Activated effector memory CD4-positive, alpha-beta T cell treated with Interleukin-2 at 50 U/mL for 16 hours (primary cell): ENCODE measurements around the gene CCNF.
"Not testable (repeated sequence)": the region's sequence is repeated elsewhere in the genome, so short reads cannot be mapped to it uniquely, and the experiment has no call there.

ENCODE experiments used
- DNase-seq: peaks from one replicate; pipeline ENCODE4 v3.0.0-alpha.2; 2020

CCNF gene

DNA sequence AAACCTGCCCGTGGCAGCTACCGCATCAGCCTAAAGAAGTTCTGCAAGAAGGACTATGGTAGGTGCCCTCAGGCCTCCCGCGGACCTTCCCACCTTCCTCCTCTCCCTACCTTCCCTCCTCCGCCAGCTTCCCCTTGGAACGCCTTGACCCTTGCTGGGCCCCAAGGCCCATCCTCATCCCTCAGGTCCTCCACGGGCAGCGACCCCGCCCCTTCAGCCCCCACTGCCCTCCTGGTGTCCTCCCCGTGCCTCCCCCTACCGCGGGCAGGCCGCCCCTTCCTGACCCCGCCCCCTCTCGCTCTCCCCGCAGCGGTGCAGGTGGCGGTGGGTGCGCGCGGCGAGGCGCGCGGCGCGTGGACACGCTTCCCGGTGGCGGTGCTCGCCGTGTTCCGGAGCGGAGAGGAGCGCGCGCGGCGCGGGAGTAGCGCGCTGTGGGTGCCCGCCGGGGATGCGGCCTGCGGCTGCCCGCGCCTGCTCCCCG, 44.2 kb downstream of the CCNF start:
- no peak for DNase-seq

GRCh38 chr16:2473999-2474876, 45.0 kb downstream of the CCNF start:
- DNase-seq = peak; percentile 54

DNA sequence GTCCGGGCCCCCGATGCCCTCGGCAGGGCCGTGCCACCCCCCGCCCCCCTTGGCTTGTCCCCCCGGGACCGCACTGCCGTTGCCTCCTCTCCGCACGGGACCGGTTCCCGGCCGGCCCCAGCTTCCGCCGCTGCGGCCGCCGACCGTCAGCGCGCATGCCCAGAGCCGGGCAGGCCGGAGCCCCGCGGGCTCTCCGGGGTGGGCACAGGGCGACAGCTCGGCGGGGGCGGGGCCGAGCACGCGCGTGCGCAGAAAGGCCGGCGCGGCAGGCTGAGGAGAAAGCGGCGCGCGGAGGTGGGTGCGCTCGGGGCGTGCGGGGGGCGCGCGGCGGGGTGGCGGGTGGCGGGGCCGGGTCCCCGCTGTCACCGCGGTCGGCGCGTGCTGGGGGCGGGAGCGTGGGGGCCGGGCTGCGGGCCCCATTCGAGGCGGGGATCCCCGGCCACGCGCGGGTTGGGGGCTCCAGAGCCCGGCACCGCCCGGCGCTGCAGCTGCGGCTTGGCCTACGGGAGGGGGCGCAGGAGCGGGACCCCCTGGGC, 45.7 kb downstream of the CCNF start, which contains the start of gene TBC1D24:
Gene TBC1D24 (plus strand): TSS at position 251 of the 536 bp plus-strand sequence. CDS start 21,022 bp downstream, outside the sequence.
- DNase-seq = peak; percentile 70

GRCh38 chr16:2475413-2476344, 46.4 kb downstream of the CCNF start:
- DNase-seq = peak; percentile 22

DNA sequence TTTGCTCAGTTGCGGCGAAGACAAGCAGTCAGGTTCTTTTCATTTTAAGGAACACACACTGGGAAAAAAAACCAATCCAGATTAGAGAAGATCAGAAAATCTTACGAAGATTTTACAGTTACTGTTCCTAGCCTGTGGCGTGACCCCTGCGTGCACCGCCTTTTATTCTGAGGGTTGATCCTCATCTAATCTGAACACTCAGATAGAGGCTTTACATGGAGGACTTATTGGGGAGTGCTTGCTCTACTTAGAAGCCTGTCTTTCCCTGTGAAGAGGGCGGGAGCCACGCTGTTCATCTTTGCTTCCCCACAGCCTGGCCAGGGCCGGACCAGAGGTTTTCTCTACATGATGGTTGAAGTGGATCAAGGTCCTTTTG, 47.1 kb downstream of the CCNF start:
- DNase-seq = no peak

DNA sequence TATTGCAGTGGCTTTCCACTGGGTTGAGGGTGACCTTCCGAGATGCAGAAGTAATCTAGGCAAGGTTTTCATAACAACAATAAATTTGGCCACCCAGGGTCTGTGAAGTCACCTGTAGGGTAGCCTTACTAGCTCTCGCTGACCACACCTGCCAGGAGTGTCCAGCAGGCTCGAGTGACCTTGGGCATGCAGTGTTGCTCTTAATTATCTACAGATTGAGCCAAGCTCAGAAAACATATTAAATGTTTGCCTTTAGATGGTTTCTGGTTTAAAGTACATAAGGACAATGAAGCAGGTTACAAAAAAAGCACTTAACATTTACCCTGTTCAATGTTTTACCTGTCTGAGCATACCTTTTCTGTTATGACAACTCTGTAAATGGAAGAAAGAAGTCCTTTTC, 47.5 kb downstream of the CCNF start:
- DNase-seq = no peak

- DNase-seq = no peak
Observed at GRCh38 chr16:2477327-2477726, 48.1 kb downstream of the CCNF start.

- DNase-seq = no peak
Observed at GRCh38 chr16:2478279-2478678, 49.0 kb downstream of the CCNF start.

- DNase-seq = not testable (repeated sequence)
Observed at GRCh38 chr16:2479996-2480395, 50.7 kb downstream of the CCNF start.

- no peak for DNase-seq
Observed at GRCh38 chr16:2480948-2481347, 51.7 kb downstream of the CCNF start.

GRCh38 chr16:2481676-2482075, 52.4 kb downstream of the CCNF start:
- no peak for DNase-seq

GRCh38 chr16:2482249-2482648, 53.0 kb downstream of the CCNF start:
- no peak for DNase-seq

DNA sequence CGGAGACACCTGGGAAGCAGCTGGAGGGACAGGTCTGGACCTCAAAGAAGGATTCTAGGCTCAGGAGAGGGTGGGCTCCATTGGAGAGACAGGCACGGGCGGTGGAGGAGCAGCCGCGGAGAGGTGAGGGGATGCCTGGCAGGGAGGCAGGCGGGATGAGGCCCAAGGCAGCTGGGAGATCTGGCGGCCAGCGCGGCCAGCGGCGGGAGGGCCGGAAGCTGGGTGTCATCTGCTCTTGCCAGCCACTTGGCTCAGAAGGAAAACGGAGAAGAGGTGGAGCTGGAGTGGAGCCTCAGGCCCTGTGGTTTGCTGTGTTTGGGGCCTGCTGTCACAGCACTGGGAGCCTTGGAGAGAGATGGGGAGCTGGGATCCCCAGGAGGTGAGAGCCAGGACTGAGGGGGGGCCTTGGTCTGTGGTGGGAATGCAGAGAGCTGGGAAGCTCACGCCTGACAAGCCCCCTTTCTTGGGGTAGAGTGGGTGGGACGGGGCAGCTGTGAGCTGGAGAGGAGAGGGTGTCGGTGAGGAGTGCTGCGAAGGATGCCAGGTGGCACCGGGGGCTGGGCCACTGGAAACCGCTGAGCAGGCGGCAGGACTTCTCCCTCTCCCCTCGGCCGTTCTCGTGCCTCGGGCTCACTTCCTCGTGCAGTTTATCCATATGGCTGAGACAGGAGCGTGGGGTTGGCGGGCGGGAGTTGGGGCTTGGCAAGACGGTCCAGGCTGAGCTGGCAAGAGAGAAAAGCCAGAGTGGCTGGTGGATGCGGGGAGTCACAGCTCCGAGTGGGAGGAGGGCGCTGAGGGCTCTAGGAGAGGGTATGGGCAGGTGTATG, 53.7 kb downstream of the CCNF start:
- DNase-seq = no peak

DNA sequence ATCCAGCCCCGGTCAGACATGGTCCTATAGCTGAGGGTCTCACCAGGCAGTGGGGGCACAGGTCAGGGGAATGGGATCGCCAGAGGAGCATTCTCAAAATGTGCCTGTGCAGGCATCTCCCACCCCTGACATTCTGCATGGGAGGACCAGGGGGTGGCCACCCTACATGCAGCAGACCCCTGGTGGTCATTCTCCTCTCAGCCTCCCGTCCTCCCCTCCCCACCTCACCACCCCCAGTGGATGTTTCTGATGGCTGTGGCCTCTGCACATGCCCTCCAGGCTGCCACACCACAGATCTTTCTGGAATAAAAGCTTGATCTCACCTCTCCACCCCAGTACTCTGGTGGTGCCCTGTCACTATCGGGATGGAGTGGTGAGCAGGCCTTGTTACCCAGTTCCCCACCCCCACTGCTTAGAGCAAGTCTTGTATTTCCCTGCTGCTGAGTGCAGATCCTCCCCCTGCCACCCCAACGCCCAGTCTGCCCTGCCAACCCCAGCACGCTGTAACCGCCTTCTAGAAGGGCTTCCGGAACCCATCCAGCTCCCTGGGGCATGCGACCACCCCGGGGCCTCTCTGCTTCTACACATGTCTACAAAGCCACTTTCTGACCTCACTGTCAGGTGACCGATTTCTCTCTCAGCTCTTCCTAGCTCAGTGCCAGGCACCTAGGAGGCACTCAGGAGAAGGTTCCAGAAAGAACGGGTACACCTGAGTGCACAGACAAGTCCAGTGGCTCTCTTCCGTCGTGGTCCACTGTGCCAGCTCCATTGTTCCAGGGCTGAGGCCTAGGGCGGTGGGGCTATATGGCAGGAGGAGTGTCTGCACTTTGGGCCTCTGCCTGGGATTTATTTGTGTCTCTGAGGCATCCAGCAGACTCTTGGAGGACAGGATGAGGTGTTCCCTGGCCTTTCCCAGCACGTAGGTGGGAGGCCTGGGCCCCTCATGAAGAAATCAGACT, 55.0 kb downstream of the CCNF start:
- no peak for DNase-seq

GRCh38 chr16:2484898-2485508, 55.8 kb downstream of the CCNF start:
- no peak for DNase-seq

GRCh38 chr16:2485811-2486507, 56.7 kb downstream of the CCNF start:
- DNase-seq = no peak

DNA sequence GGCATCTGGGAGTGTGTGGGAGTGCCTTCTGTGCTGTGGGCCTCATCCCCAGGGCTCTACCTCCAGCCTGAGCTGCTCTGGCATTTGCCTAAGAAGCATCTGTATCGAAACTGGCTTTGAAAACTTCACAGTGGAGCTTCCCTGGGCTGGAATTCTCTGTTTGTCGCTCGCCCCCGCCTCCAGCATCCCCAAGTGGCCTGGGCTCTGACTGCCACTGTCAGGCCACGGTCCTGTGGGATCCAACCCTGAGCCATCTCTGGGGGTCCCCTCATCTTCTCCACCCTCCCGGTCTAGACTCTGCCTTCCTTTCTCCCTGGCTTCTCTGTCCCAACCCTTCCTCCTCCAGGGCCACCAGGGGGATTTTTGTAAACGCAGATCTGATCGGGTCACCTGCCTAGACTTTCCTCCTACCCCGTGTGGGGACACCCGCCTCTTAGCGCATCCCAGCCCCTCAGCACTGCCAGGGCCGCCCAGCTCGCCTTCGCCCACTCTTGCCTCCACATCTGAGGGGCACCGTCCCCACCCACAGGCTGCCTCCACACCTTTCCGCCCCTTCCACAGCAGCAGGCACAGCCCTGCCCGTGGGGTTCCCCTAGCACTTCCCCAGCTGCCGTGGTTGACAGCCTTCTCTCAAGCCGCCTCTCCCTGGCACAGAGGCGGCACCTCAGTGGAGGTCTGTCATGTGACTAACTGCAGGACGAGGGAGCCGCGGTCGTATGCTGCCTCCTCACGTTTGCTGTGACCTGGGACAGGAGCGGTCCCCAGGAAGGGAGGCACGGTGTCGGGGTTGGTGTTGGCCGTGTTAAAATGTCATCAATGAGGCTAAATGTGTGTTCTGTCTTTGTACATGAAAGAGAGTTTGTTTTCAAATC, 57.6 kb downstream of the CCNF start:
- peak; percentile 68 for DNase-seq

GRCh38 chr16:2487517-2487842, 58.2 kb downstream of the CCNF start:
- DNase-seq = no peak

DNA sequence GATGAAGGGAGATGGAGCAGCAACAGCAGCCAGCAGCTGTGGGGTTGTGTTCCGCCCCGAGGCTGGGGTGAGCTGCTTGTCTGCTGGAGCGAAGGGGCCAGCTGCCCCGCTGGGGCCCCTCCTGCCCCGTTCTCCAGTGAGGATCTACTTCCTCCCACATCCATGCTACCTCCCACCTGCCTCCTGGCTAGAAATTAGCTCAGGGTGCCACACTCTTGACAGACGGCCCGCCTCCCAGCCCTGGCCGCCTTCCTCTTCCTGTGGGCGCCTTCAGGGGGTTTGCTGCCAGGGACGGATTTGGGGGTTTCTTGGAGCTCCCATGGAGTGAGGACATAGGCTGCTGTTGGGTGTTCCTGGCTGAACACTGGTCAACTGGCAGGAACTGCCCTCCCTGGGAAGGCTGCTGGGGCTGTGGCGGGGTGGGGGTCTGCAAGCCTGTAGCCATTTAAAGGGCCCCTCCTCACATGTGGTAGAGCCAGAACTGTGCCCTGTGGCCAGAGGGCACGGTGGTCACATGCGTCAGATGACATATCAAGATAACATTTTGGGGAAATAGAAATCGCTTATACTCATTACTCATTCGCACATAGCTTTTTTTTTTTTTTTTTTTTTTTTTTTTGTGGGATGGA, 58.8 kb downstream of the CCNF start:
- no peak for DNase-seq
